Measurements from ENCODE around the gene TRPT1. TPM values are rescaled to one million over a fixed set of nuclear protein-coding genes. Genes with fewer than 3 reads are reported as not detected.

The TRPT1 gene, protein sequence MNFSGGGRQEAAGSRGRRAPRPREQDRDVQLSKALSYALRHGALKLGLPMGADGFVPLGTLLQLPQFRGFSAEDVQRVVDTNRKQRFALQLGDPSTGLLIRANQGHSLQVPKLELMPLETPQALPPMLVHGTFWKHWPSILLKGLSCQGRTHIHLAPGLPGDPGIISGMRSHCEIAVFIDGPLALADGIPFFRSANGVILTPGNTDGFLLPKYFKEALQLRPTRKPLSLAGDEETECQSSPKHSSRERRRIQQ
- 10 to 100 TPM; 23.9 to 27.1 TPM for total RNA-seq

DNA sequence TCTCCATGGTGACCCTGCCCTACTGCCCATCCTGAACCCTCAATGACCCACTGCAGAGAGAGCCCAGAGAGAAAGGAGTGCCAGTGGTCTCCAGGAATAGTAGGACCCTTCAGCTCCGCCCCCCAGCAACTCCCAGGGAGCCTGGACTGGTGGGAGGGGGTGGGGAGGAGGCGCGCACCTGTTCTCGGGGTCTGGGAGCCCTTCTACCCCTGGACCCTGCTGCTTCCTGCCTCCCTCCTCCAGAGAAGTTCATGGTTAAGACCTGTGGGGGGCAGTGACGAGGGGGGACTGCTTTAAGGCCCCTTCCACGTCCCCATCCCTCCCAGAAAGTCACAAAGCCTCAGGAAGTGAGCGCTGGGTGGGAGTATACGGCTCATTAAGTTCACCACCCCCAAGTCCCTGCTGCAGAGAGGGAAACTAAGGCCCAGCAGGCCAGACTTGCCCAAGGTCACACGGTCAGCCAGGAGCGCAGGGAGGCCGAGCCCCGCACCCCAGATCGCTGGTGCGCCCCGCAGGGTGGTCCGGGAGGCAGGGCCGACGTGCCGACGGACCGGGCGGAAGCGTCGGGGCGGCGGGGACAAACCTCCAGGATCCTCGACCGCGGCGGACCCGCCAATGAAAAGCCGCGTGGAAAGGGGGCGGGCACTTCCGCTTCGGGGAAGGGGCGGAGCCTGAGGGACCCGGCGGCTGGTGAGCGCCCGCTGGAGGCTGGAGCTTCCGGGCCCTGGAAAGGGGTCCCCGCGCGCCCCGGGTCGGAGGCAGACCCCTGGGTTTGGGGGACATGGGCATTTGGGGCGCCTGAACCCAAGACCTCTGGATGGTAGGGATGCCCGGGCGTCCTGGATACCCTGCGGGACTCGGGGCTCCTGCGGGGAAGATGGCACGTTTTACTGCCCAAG, at the start of gene TRPT1, which contains the start of gene NUDT22:
Gene TRPT1 (minus strand): TSS at position 579 of the 899 bp plus-strand sequence. CDS start 326 bp downstream, at position 253.
Gene NUDT22 (plus strand): TSS at position 667 of the 899 bp plus-strand sequence. CDS start 379 bp downstream, outside the sequence.
- peaks cover 15% of the 10 kb centered on the region for H3K36me3 Mint-ChIP-seq (ENCODE audit: low read depth)
- no peaks in the 10 kb centered on the region for H3K9me3 Mint-ChIP-seq (ENCODE audit: low read depth)
- intact Hi-C loops (cut with DNase I, micrococcal nuclease), result loop anchor here (1.0 to 2.0 kb wide), 11 partner anchors 15 to 92 kb away; partner anchors contain the start of genes FKBP2 (in 2 of the 2), STIP1 (in 2 of the 2), ESRRA (in 1 of the 2) and GPR137 (in 1 of the 2)
- ATAC-seq, result peak; percentile 72
- H3K4me3 Mint-ChIP-seq, result peak within 1 kb of the TSS; percentile 87
- DNase-seq, result peak; percentile 96
- CTCF ChIA-PET, result interaction anchor here (0.6 to 2.5 kb wide), 9 partner anchors 8 to 91 kb away, joined by 3 to 30 read pairs (median 4); partner anchors contain the start of gene FERMT3
- peaks cover 32% of the 10 kb centered on the region for H3K4me1 Mint-ChIP-seq
- POLR2A ChIA-PET, result interaction anchor here (0.6 to 4.4 kb wide), 6 partner anchors 15 to 275 kb away, joined by 3 to 28 read pairs (median 5); partner anchors contain the start of genes FERMT3, FKBP2, PRDX5 and STIP1
- no peaks in the 10 kb centered on the region for H3K27me3 Mint-ChIP-seq
- H3K27ac Mint-ChIP-seq, result peak within 1 kb of the TSS; percentile 85

DNA sequence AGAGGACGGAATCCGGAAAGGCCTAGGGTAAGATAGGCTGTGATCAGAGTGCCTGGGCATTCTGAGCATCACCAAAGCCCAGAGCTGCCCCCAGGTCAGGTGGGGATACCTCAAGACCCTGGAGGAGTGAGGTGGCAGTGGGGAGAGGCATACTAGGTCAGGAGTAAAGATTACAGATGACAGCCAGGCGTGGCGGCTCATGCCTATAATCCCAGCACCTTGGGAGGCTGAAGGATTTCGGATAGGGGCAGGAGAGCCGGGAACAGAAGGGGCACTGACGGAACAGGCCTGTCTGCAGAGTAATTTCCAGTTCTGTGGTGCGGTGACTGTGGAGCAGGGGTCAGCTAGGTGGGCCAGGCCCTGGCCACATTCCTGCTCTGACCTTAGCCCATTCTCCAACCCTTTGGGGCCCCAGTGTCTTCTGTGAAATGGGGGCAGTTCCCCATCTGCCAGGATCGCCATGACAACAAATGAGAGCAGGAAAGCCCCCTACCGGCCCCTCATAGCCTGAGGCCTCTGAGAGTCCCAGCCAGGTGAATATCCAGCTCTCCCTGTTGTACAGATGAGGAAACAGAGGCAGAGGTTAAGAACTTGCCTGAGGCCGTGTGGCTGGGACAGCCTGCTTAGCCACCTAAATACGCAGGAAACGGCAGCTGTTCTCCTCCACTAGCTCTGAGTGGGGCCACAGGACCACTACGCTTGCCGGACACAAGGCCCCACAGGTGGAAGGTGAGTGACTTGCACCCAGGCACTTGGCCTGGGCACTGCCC, 49.2 kb upstream of the TRPT1 start:
- Mint-ChIP-seq H3K9me3 (ENCODE audit: low read depth) (no peaks in the 10 kb centered on the region), H3K4me1 (peaks cover 6% of the 10 kb centered on the region), H3K4me3 (no peak overlapping the region), H3K27ac (no peak overlapping the region), H3K36me3 (ENCODE audit: low read depth) (peaks cover 1% of the 10 kb centered on the region), H3K27me3 (no peaks in the 10 kb centered on the region)
- DNase-seq (no peak), ATAC-seq (no peak)
- CTCF ChIA-PET, result interaction anchor here (0.6 kb wide), 2 partner anchors 109 to 721 kb away, joined by 3 read pairs; partner anchors contain the start of gene MACROD1
- intact Hi-C loops (cut with DNase I, micrococcal nuclease), result no loop called here
- POLR2A ChIA-PET, result interaction anchor here (0.6 kb wide), 1 partner anchor 26 kb away, joined by 4 read pairs; no protein-coding TSS in a partner anchor

DNA sequence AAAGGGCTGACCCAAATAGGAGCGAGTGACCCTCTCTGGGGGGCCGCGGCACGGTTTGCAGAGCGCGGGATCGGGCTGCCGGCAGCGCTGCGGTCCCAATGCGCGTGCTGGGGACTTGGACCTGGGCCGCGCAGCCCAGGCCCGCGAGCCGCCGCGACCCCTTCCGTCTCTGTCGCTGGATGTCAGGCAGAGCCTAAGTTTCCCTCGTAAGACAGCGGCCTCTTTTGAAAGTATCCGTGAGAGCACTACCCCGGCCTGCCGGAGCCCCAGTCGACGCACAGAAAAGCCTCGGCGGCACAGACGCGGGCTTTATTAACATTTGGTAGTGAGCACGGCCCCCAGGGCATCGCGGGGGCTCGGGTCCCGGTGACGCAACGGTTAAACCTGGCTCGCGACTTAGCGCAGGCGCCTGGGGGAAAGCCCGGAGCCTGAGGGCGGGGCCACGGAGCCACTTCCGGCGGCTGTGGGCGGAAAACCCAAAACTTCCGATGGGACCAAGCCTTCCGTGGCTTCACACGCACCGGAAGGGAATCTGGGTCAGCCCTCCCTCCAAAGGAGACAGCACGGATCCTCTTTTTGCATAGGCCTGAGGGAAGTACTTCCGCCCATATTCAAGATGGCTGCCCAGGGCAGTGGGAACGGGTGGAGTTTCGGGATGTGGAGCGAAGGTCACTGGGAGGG, 43.7 kb upstream of the TRPT1 start:
- peak overlapping the region; percentile 95 for H3K27ac Mint-ChIP-seq
- CTCF ChIA-PET, result interaction anchor here (0.6 to 6.6 kb wide), 8 partner anchors 15 to 65 kb away, joined by 3 to 55 read pairs (median 6); partner anchors contain the start of genes BAD and ESRRA
- intact Hi-C loops (cut with DNase I, micrococcal nuclease), result loop anchor here (1.0 kb wide), 13 partner anchors 16 to 295 kb away; partner anchors contain the start of genes ESRRA (in 2 of the 2), GPR137 (in 2 of the 2), NUDT22 (in 2 of the 2) and PLCB3 (in 2 of the 2)
- H3K9me3 Mint-ChIP-seq (ENCODE audit: low read depth), result no peaks in the 10 kb centered on the region
- peak overlapping the region; percentile 98 for H3K4me3 Mint-ChIP-seq
- DNase-seq (peak; percentile 98), ATAC-seq (peak; percentile 82)
- no peaks in the 10 kb centered on the region for H3K27me3 Mint-ChIP-seq
- H3K36me3 Mint-ChIP-seq (ENCODE audit: low read depth), result peaks cover 10% of the 10 kb centered on the region
- peaks cover 19% of the 10 kb centered on the region for H3K4me1 Mint-ChIP-seq
- POLR2A ChIA-PET, result interaction anchor here (0.7 to 2.7 kb wide), 7 partner anchors 15 to 48 kb away, joined by 3 to 18 read pairs (median 3); partner anchors contain the start of genes BAD, FKBP2, PRDX5 and TRMT112

DNA sequence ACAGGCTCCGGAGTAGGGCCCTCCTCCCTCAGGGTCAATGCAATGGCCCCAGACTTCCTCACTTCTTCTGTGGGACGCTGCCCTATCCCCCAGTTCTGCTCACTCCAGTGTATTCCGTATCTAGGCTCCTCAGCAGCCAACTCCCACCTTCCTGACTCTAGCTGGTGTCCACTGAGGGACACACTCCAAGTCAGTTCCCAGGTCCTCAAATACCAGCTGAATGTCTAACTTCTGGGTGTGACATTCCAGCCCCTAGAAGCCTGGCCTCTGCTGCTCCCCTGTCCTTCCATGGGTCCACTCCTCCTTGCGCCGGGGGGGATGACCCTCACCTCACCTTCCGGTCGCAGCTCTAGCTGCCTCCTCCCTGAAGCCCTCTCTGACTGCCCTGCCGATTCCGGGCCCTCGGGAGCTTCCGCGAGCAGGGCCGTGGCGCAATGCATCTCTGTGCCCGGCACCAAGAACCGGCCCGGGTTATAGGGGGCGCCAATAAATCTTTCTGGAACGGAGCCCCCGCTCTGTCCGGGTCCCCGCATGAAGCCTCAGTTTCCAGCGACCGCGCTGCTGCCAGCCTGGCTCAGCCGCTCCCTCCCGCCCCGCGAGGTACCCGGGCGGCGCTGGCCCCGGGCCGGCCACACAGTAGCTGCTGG, 43.0 kb upstream of the TRPT1 start:
- intact Hi-C loops (cut with DNase I, micrococcal nuclease), result loop anchor here (1.0 kb wide), 4 partner anchors 18 to 71 kb away; partner anchors contain the start of genes NUDT22 (in 2 of the 2), PLCB3 (in 2 of the 2), TRPT1 (in 2 of the 2) and CCDC88B (in 1 of the 2)
- CTCF ChIA-PET, result interaction anchor here (0.7 to 6.6 kb wide), 8 partner anchors 15 to 49 kb away, joined by 3 to 55 read pairs (median 6); partner anchors contain the start of genes ESRRA, NUDT22, PRDX5 and TRPT1
- Mint-ChIP-seq H3K4me3 (peak overlapping the region; percentile 98), H3K36me3 (ENCODE audit: low read depth) (peaks cover 10% of the 10 kb centered on the region), H3K27me3 (no peaks in the 10 kb centered on the region), H3K4me1 (peaks cover 19% of the 10 kb centered on the region), H3K27ac (peak overlapping the region; percentile 96), H3K9me3 (ENCODE audit: low read depth) (no peaks in the 10 kb centered on the region)
- POLR2A ChIA-PET, result interaction anchor here (0.6 to 1.5 kb wide), 5 partner anchors 15 to 63 kb away, joined by 3 to 6 read pairs (median 5); partner anchors contain the start of genes BAD, FERMT3, FKBP2 and PRDX5
- DNase-seq (peak; percentile 71), ATAC-seq (peak; percentile 9)

DNA sequence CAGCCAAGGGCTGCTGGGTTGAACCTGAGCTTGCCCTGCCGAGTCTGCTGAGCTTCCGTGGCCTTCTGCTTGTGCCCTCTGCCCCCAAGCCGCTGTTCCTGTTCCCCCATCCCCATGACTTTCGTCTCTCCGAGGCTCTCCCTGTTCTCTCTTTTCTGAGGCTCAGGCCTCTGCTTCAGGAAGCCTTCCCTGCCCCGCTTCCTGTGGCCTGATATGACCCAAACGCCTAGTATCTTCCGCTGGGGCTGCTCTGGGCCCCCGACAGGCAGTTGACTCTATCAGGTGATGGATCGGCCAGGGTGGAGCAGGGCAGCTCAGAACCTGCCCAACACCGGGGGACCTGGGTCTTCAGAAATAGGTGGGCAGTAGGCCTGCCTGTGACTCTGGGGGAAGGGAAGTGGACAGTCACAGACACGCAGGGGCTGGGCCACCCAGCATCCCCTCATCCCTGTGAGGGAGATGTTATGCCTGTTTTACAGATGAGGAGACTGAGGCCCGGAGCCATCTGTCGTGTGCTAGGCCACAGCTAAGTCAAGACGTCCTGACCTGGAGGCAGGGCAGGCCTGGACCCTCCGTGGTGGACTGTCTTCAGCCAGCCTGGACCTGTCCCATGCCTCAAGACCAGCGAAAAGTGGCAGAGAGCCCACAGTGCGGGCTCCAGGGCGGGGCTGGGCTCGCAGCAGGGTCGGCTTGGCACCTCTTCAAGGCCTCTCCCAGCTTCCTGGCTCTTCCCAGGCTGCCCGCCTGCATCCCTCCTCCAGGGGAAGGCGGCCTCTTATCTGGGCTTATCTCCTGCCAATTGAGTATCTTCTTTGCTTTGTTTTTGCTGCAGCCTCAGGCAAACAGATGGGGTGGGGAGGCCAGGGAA, 42.3 kb upstream of the TRPT1 start:
- DNase-seq (no peak), ATAC-seq (no peak)
- intact Hi-C loops (cut with DNase I, micrococcal nuclease), result no loop called here
- H3K9me3 Mint-ChIP-seq (ENCODE audit: low read depth), result no peaks in the 10 kb centered on the region
- H3K27me3 Mint-ChIP-seq, result no peaks in the 10 kb centered on the region
- H3K4me1 Mint-ChIP-seq, result peaks cover 19% of the 10 kb centered on the region
- peaks cover 10% of the 10 kb centered on the region for H3K36me3 Mint-ChIP-seq (ENCODE audit: low read depth)
- peak overlapping the region; percentile 98 for H3K4me3 Mint-ChIP-seq
- peak overlapping the region; percentile 96 for H3K27ac Mint-ChIP-seq
- ChIA-PET POLR2A (interaction anchor here (0.6 to 1.1 kb wide), 2 partner anchors 49 to 62 kb away, joined by 5 to 6 read pairs; partner anchors contain the start of genes FERMT3, PRDX5 and TRMT112), CTCF (interaction anchor here (0.6 to 6.6 kb wide), 11 partner anchors 12 to 620 kb away, joined by 3 to 55 read pairs (median 3); partner anchors contain the start of genes ESRRA, NUDT22, PRDX5 and TRPT1)

DNA sequence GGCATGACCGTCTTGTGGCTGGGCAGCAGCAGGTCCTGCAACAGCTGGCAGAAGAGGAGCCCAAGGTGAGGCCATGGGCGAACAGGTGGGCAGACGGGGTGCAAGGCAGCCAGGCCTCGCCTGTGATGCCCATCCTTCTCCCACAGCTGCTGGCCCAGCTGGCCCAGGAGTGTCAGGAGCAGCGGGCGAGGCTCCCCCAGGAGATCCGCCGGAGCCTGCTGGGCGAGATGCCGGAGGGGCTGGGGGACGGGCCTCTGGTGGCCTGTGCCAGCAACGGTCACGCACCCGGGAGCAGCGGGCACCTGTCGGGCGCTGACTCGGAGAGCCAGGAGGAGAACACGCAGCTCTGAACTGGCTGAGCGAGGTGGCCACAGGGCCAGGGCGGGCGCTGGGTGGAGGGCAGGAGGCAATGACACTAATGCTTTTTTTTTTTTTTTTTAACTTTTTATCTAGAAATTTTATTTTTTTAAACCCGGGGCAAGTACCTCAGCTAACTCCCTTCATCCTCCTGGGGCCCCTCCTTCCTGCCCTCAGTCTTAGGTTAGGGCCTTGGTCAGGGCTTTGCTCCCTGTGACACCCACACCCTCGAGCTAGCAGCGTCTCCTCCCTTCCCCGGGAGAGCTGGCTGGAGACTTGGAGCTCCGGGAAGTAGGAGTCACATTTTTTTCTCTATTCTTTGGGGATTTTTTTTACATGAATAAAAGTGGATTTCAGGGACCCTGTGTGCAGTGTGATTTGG, 41.4 kb upstream of the TRPT1 start:
- intact Hi-C loops (cut with DNase I, micrococcal nuclease), result no loop called here

DNA sequence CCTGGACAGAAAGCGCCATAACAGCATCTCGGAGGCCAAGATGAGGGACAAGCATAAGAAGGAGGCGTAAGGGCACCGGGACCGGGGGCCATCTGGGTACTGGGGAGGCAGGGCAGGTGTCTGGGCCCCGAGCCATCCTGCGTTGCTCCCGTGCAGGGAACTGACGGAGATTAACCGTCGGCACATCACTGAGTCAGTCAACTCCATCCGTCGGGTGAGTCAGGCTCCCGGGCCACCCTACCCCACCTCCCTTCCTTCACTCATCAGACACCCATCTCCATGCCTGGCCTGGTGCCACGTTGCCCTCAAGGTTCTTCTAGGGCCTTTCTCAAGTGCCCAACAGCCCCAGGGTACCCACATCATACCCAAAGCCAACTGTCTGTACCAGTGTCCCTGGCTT, 40.4 kb upstream of the TRPT1 start:
- Mint-ChIP-seq H3K4me1 (peaks cover 12% of the 10 kb centered on the region), H3K27me3 (no peaks in the 10 kb centered on the region), H3K4me3 (no peak overlapping the region), H3K27ac (no peak overlapping the region), H3K36me3 (ENCODE audit: low read depth) (peaks cover 11% of the 10 kb centered on the region), H3K9me3 (ENCODE audit: low read depth) (no peaks in the 10 kb centered on the region)
- POLR2A ChIA-PET, result no interaction called here
- ATAC-seq (no peak), DNase-seq (no peak)
- CTCF ChIA-PET, result interaction anchor here (6.6 kb wide), 1 partner anchor 36 kb away, joined by 55 read pairs; the partner anchor contains the start of gene ESRRA
- intact Hi-C loops (cut with DNase I, micrococcal nuclease), result no loop called here

More for the DNA sequence above, 41.4 kb upstream of the TRPT1 start:
- Mint-ChIP-seq H3K9me3 (ENCODE audit: low read depth) (no peaks in the 10 kb centered on the region), H3K4me3 (no peak overlapping the region), H3K27ac (no peak overlapping the region), H3K36me3 (ENCODE audit: low read depth) (peaks cover 11% of the 10 kb centered on the region), H3K4me1 (peaks cover 18% of the 10 kb centered on the region), H3K27me3 (no peaks in the 10 kb centered on the region)
- CTCF ChIA-PET, result interaction anchor here (0.6 to 6.6 kb wide), 6 partner anchors 11 to 1254 kb away, joined by 3 to 55 read pairs (median 3); partner anchors contain the start of gene ESRRA
- DNase-seq, result no peak
- no peak for ATAC-seq
- POLR2A ChIA-PET, result interaction anchor here (0.6 kb wide), 1 partner anchor 59 kb away, joined by 3 read pairs; no protein-coding TSS in a partner anchor

Data from activated CD4-positive, alpha-beta T cell treated with anti-CD3 and anti-CD28 coated beads for 36 hours (primary cell).